SIG-M5 treated with dmso at 0.1 percent for 504 hours (cell line): Measurements from ENCODE around the gene ZNF710.
A peak's percentile ranks its signal among the peaks of the same experiment; 100 is the strongest.
"Not testable (repeated sequence)": the region's sequence is repeated elsewhere in the genome, so short reads cannot be mapped to it uniquely, and the experiment has no call there.

ENCODE experiments used
- DNase-seq: peaks from one replicate; lab custom pipeline; 2025; ENCODE audit not compliant: unreplicated experiment; lab: John Stamatoyannopoulos, UW

ZNF710 gene

DNA sequence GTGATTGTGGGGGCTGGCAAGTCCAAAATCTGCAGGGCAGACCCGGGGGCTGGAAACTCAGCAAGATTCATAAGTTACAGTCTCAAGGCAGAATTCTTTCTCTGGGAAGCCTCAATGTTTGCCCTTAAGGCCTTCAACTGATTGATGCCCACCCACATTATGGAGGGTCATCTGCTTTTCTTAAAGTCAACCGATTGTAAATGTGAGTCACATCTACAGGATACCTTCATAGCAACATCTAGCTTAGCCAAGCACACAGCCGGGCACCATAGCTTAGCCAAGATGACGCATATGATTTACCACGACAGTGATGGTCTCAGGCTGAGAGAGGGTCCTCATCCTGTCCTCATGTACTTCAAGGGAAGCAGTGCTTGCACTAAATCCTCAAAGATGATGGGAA, 57.7 kb downstream of the ZNF710 start:
- DNase-seq: no peak

GRCh38 chr15:90059208-90059985, 58.3 kb downstream of the ZNF710 start:
- peak; percentile 97 for DNase-seq

DNA sequence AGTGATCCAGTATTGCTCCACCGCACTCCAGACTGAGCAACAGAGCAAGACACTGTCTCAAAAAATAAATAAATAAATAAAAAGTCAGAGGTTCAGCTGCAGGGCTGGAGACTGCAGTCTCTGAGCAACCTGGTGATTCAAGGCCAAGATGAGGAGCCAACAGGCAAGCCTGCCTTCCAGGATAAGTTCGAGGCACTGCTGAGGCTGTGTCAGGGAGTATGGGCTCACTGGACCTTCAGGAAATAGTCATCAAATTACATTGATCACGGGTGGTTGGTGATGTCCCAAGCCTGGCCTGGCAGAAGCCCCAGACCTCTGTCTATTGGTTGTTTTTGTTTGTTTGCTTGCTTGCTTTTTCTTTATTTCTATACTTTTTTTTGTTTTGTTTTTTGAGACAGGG, 59.7 kb downstream of the ZNF710 start:
- DNase-seq: no peak

DNA sequence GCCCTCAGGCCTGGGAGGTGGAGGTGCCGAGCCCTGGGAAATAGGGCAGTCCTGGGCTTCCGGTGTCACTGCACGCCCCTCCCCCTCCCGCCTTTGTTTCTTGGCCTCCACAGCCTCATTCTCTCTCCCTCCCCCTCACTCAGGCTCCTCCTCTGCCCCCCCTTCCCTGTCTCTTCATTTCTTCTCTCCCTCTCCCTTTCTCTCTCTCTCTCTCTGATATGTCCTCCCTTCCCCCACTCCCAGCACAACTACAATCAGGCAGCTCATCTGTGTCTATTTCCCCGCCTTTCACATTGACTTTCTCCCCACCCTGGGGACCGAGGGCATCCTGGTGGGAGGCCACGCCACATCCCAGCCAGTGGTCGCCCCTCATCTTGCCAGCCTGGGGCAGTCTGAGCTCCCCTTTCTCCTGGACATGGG, 60.9 kb downstream of the ZNF710 start:
- DNase-seq: no peak

- DNase-seq: no peak
Measured at GRCh38 chr15:90062462-90062932, 61.4 kb downstream of the ZNF710 start.

- DNase-seq: no peak
Measured at GRCh38 chr15:90062973-90063769, 62.0 kb downstream of the ZNF710 start.

DNA sequence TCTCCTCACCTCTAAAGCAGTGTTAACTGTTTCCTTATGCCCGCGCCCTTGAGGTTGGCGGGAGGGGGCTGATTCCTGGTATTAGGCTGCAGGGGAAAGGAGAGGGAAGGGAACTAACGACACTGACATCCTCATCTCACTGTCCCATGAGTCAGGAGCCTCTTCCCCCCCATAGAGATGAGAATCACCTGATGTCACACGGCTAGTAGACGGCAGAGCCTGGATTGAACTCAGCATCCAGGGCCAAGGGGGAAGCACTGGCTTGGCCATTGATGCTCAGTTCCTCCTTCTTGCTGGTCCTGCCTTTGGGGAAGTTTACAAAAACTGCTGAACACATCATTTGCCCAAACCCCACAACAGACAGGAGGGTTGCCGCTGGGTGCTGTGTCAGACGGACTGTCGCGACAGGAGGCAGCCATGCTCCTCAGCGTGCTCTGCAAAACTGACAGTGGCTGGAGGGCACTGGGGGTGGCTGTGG, 62.7 kb downstream of the ZNF710 start:
- DNase-seq: peak; percentile 71

DNA sequence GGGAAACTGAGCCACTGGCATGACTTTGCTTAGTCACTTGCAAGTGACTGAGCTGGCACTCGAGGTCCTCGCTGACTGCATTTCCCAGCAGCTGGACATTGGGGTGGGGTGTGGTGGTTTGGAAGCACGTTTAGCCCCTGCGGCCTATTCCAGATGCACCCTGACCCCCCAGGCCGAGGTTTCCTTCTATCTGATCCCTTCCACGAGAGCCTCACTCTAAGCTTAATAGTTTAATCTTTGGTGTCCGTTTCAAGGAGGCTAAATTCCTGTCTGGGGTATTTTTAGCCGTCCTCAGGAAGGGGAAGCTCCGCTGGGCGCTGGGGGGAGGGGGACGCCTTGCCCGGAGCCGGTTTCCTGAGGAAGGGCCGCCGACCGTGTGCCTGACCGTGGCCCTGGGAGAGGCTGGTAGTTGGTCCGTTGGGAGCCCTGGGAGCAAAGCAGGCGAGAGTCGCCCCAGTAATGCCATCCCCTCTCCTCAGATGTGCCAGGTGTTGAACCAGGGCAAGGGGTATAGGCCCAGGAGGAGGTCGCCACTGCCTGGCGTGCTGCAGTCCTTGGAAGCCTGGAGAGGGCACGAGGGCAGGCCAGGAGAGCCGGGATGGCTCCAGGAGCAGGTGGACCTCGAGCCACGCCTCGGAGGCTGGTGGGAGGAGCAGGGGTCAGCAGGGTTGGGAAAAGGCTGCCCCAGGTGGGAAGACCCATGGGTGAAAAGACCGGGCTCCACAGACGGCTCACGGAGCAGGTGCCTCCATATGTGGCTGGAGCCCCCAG, 64.0 kb downstream of the ZNF710 start:
- DNase-seq: no peak

GRCh38 chr15:90065682-90066049, 64.5 kb downstream of the ZNF710 start:
- no peak for DNase-seq

- DNase-seq: no peak
Measured at GRCh38 chr15:90067181-90067952, 66.2 kb downstream of the ZNF710 start.

- DNase-seq: no peak
Measured at GRCh38 chr15:90067953-90068606, 67.0 kb downstream of the ZNF710 start.

- not testable (repeated sequence) for DNase-seq
Measured at GRCh38 chr15:90070623-90071022, 69.5 kb downstream of the ZNF710 start.

- DNase-seq: peak; percentile 64
Measured at GRCh38 chr15:90071220-90071807, 70.2 kb downstream of the ZNF710 start.

DNA sequence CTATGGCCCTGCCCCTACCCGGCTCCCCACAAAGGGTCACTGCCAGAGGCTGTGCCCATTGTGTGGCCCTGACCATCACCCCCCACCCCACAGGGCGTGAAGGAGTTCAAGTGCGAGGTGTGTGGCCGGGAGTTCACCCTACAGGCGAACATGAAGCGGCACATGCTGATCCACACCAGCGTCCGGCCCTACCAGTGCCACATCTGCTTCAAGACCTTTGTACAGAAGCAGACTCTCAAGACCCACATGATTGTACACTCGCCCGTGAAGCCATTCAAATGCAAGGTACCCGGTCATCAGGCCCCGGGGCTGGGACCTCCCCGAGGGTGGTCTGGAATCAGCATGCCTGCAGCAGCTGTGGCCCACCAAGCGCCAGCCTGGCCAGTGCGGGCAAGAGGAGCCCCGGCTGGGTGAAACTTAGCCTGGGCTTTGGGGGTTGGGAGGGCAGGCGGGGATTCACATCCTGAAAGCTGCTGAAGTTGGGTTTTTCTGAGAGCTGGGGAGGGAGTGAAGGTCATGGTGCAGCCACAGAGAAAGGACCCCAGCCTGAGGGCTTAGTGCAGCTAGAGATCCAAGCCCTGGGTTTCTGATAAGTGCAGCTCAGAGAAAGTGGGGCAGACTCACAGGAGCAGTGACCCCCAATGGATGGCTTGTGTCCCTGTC, 72.0 kb downstream of the ZNF710 start:
- no peak for DNase-seq

GRCh38 chr15:90074023-90074422, 72.9 kb downstream of the ZNF710 start:
- no peak for DNase-seq

GRCh38 chr15:90074916-90075315, 73.8 kb downstream of the ZNF710 start:
- DNase-seq: no peak

GRCh38 chr15:90075420-90076289, 74.5 kb downstream of the ZNF710 start:
- DNase-seq: no peak

GRCh38 chr15:90076716-90077115, 75.6 kb downstream of the ZNF710 start:
- DNase-seq: no peak
